CD4-positive, alpha-beta T cell treated with Interleukin-12 subunit alpha and Interleukin-12 subunit beta, for 1 hour (primary cell): Measurements from ENCODE around the gene PRUNE2.
"Not testable (repeated sequence)": the region's sequence is repeated elsewhere in the genome, so short reads cannot be mapped to it uniquely, and the experiment has no call there.

Source experiments
- DNase-seq: peaks from one replicate; pipeline ENCODE4 v3.0.0-alpha.2; 2020

The PRUNE2 gene, protein sequence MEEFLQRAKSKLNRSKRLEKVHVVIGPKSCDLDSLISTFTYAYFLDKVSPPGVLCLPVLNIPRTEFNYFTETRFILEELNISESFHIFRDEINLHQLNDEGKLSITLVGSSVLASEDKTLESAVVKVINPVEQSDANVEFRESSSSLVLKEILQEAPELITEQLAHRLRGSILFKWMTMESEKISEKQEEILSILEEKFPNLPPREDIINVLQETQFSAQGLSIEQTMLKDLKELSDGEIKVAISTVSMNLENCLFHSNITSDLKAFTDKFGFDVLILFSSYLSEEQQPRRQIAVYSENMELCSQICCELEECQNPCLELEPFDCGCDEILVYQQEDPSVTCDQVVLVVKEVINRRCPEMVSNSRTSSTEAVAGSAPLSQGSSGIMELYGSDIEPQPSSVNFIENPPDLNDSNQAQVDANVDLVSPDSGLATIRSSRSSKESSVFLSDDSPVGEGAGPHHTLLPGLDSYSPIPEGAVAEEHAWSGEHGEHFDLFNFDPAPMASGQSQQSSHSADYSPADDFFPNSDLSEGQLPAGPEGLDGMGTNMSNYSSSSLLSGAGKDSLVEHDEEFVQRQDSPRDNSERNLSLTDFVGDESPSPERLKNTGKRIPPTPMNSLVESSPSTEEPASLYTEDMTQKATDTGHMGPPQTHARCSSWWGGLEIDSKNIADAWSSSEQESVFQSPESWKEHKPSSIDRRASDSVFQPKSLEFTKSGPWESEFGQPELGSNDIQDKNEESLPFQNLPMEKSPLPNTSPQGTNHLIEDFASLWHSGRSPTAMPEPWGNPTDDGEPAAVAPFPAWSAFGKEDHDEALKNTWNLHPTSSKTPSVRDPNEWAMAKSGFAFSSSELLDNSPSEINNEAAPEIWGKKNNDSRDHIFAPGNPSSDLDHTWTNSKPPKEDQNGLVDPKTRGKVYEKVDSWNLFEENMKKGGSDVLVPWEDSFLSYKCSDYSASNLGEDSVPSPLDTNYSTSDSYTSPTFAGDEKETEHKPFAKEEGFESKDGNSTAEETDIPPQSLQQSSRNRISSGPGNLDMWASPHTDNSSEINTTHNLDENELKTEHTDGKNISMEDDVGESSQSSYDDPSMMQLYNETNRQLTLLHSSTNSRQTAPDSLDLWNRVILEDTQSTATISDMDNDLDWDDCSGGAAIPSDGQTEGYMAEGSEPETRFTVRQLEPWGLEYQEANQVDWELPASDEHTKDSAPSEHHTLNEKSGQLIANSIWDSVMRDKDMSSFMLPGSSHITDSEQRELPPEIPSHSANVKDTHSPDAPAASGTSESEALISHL (N-terminal part only)

DNA sequence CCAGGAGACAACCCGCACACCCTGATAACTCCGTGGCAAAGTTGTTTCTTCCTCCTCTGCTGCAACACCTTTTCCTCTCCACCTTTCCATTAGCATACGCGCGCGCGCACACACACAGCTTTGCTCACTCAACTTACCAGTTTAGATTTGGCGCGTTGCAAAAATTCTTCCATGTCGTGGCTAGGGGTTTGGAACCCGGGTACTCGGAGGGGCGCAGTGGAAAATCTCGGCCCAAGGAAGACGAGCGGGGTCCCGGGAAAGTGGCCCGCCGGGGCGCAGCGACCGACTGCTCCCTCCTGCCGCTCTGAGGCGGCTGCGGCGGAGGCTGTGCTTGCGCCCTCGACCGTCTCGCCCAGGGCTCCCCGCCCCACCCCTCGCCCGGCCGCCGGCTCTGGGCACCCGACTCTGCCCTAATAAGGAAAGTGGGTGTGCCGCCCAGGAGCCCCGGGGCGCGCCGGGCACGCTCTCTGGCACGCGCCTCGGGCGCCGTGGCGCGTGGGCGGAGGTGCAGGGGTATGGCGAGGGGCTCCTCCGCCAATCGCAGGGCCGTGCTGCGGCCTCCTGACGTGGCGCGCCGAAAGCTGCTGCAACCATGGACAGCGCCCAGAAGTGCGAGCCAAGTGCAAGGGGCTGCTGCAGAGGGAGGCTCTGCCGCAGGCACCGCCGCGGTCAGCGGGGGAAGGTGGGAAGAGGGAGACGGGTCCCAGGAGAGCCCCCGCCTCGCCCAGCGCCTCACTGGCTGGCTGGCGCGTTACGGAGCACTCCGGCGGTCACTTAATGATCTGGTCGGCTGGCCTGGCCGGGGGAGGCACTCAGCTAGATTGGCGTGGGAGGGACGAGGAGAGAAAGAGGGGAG lies at the start of gene PRUNE2:
Gene PRUNE2 (minus strand): TSS at position 324 of the 856 bp plus-strand sequence. CDS start 151 bp downstream, at position 173.
- DNase-seq = no peak

- not testable (repeated sequence) for DNase-seq
These were observed 49.5 kb upstream of the PRUNE2 start for GRCh38 chr9:76955406-76955805.

GRCh38 chr9:76949865-76950264 lies 44.0 kb upstream of the PRUNE2 start:
- DNase-seq = no peak

DNA sequence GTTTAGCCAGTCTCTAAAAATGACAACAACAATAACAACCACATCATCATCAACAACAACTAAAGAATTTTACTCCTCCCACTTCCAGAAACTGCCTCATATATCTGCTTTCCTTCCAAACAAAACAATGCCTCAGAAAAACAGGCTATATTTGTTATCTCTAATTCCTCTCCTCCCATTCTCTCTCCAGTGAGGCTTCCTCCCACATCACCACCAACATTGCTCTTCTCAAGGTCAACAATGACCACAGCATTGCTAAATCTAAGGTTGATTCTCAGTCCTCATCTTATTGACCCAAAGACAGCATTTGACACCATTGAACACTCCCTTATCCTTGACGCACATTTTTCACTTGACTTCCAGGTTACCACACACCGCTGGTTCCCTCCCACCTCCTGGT lies 38.1 kb upstream of the PRUNE2 start:
- DNase-seq = no peak

GRCh38 chr9:76943054-76943453 lies 37.1 kb upstream of the PRUNE2 start:
- no peak for DNase-seq

GRCh38 chr9:76932757-76933156 lies 26.8 kb upstream of the PRUNE2 start:
- DNase-seq = no peak

DNA sequence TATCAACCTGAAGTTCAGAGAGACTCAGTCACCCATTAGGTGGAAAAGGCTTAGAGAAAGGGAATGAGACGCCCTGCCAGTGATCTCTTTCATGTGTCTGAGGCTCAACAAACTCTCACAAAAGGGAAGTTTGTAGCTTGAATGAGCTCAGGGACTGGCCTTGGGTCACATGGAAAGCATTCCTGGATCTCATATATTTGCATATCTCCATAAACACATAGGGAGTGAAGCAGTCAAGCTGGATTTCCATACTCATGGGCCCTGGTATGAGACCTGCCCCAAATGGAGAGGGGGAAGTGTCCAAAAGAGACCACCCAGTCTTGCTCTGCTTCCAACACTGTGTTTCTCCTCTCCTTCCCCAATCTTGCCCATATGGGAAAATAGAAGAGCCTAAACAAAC lies 26.4 kb upstream of the PRUNE2 start:
- no peak for DNase-seq

GRCh38 chr9:76927540-76928240 lies 21.8 kb upstream of the PRUNE2 start:
- no peak for DNase-seq

DNA sequence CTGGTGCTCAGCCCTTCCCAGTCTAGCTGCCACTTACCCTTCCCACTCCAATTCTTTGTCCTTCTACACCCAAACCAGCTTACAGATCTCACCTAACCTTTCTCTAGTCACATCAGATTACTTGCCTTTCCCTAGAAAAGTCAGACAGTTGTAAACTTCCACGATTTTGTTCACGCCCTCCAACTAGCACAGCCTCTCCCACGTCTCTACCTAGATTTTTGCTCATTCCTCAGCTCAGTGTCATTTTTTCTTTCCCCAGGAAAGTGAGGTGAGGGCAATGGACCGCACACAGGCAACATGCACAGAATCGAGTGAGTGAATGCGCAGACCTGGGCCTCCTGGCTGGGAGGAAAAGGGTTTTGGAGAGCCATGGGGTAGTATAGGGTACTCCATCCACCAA lies 20.9 kb upstream of the PRUNE2 start:
- DNase-seq = no peak

DNA sequence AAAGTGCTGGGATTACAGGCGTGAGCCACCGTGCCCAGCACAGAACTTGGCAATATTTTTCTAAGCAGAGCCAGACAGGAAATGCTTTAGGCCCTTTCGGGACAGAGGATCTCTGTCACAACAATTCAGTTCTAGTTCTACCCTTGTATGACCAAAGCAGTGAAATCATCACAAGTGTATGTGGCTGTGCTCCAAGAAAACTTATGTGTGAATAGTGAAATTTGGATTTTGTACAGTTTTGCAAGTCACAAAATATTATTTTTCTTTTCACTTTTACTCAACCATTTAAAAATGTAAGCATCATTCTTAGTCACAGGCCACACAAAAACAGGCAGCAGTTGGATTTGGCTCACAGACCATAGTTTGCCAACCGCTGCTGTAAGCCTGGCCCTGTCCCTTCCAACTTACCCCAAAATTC lies 20.4 kb upstream of the PRUNE2 start:
- DNase-seq = no peak

DNA sequence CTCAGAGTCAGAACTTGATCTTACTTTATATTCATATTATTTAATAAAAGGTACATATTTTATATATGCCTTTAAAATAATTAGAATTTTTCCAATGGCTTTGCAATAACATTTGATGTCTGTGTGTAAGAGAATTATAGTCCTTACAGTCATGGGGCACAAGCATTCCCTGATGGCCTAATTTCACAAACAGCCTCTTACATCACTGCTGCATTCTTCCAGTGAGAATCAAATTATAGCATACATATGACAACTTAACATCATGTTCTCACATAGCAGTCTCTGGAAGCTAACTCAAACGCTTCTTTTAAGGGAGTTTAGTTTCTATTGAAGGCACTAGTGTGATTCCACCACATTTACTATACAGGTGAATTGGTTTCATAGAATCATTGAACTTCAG lies 15.3 kb upstream of the PRUNE2 start:
- no peak for DNase-seq

GRCh38 chr9:76917299-76917698 lies 11.4 kb upstream of the PRUNE2 start:
- DNase-seq = no peak

- DNase-seq = no peak
These were observed 10.3 kb upstream of the PRUNE2 start for GRCh38 chr9:76916231-76916630.

GRCh38 chr9:76913467-76913866 lies 7.6 kb upstream of the PRUNE2 start:
- DNase-seq = no peak

- no peak for DNase-seq
These were observed 6.8 kb upstream of the PRUNE2 start for GRCh38 chr9:76912636-76913275.

GRCh38 chr9:76911971-76912370 lies 6.1 kb upstream of the PRUNE2 start:
- no peak for DNase-seq

- no peak for DNase-seq
These were observed 4.9 kb upstream of the PRUNE2 start for GRCh38 chr9:76910861-76911260.

DNA sequence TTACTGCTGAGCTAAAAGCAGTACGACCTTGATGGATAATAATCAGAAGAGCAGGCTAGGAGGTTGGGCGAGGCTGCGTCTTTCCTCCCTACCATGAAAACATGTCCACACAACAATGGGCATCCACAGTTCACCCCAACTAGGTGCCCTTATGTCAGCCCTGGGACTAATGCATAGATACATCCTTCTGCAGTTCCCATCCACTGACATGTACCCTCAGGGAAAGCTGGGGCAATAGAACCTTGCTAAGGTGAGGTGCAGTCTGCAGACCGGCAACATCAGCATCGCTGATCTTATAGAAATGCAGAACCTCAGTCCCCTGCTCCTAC lies 697 bp upstream of the PRUNE2 start:
- no peak for DNase-seq

DNA sequence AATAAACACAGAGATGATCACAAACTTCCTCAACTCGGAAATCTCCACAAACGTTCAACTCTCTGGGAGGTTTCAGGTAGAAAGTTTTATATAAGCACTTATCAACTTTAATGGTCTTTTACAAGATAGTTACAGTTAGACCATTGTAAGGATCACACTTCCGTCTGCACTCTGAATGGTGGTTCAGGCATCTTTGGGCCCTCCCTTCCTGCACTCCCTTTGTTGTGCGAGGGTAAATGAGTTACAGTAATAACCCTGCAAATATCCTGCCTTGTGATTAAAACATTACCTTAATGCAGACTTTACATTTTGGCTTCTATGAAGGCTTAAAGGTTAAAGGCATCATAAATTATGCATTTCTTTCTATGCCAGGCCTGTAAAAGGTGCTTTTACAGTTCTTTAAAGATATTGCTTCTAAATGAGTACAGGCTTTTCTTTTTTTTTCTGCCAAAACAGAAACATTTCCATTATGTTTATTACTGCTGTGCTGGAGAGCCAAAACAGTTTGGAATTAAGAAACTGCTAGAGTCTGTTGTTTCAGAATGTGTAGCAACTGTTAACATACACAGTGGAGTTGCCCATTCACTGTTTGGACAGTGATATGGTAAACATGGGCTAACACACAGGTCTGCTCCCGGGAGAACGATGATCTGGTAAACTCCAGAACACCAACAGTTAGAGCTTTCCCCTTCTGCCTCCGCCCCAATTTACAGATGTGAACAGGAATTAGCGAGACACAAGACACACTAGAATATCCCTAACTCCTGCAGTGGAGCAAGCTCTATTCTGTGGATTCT lies 1.1 kb downstream of the PRUNE2 start:
- no peak for DNase-seq

DNA sequence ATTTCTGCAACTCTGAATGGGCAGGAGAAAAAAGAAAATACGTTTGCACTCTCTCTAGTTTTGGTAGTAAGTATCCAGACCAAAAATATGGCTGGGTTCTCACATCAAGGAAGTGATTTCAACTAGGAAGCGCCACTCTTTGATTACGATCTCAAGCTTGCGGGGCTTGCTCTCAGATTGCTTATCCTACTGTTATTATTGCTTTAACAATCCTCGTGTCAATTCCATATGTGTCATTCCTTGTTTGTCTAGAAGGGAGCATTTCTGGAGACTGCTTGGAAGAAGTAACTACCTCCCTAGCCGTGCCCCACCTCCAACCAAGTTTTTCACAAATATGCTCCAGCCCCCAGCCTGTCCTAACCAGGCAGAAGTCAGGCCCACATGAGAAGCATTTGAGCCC lies 3.5 kb downstream of the PRUNE2 start:
- DNase-seq = no peak
